Measurements from ENCODE around the gene TXLNG. TPM values are rescaled to one million over a fixed set of nuclear protein-coding genes. Genes with fewer than 3 reads are reported as not detected.

TXLNG gene
- total RNA-seq, 1 experiment from 2014 or later: 31.1 TPM

DNA sequence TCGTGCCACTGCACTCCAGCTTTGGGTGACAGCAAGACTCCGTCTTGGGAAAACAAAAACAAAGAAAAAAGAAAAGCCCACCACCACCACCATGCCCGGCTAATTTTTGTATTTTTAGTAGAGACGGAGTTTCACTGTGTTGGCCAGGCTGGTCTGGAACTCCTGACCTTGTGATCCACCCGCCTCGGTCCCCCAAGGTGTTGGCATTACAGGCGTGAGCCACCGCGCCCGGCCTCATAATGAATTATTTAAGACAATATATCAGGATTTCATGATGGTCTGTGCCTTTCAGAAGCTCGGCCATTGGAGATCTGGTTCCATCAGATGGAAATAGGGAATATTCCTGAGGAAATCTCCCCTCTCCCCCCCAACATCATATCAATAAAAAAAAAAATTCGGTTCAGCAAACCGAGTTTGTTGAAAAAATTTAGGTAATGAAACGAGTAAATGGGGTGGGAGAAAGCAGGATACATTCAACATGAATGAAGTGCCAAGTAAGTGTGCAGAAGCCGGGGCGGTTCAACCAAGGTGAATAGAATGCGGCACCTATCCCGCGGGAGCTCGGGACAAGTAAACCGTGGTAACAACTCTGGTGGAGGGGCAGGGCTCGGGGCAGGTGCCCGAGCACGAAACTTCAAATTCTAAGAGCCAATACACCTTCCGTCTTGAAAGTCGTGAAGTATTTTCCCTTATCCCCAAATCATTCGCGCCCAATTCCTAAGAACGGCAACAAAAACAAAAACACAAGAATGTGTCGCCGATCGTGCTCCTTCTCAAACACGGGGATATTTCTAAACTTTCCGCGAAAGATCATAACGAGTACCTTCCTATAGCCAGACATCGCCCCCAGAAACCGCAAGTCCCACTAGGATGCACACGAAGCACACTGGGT lies 773 bp upstream of the TXLNG start:
- POLR2A ChIA-PET: interaction anchor here (1.0 kb wide), 1 partner anchor 66 kb away, joined by 4 read pairs; the partner anchor contains the start of gene SYAP1

More for the DNA sequence above, 773 bp upstream of the TXLNG start:
- DNase-seq (ENCODE audit: low spot score) (no peak), ATAC-seq (no peak)
- H3K4me3 Mint-ChIP-seq: peak overlapping the region; percentile 96
- no peak for TF ChIP-seq ZNF423 (CRISPR knock-in tag; IDR thresholded peaks at IDR 0.05)
- TF ChIP-seq EMX1 (CRISPR knock-in tag; IDR thresholded peaks at IDR 0.05): no peak
- TF ChIP-seq FOXP1 (CRISPR knock-in tag; IDR thresholded peaks at IDR 0.05; ENCODE audit: borderline replicate concordance): no peak
- TF ChIP-seq, protein P1, sequence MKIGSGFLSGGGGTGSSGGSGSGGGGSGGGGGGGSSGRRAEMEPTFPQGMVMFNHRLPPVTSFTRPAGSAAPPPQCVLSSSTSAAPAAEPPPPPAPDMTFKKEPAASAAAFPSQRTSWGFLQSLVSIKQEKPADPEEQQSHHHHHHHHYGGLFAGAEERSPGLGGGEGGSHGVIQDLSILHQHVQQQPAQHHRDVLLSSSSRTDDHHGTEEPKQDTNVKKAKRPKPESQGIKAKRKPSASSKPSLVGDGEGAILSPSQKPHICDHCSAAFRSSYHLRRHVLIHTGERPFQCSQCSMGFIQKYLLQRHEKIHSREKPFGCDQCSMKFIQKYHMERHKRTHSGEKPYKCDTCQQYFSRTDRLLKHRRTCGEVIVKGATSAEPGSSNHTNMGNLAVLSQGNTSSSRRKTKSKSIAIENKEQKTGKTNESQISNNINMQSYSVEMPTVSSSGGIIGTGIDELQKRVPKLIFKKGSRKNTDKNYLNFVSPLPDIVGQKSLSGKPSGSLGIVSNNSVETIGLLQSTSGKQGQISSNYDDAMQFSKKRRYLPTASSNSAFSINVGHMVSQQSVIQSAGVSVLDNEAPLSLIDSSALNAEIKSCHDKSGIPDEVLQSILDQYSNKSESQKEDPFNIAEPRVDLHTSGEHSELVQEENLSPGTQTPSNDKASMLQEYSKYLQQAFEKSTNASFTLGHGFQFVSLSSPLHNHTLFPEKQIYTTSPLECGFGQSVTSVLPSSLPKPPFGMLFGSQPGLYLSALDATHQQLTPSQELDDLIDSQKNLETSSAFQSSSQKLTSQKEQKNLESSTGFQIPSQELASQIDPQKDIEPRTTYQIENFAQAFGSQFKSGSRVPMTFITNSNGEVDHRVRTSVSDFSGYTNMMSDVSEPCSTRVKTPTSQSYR (CRISPR knock-in tag; IDR thresholded peaks at IDR 0.05): no peak
- TF ChIP-seq, protein P2, sequence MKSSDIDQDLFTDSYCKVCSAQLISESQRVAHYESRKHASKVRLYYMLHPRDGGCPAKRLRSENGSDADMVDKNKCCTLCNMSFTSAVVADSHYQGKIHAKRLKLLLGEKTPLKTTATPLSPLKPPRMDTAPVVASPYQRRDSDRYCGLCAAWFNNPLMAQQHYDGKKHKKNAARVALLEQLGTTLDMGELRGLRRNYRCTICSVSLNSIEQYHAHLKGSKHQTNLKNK (CRISPR knock-in tag; IDR thresholded peaks at IDR 0.05): no peak
- TF ChIP-seq ZNF317 (CRISPR knock-in tag; IDR thresholded peaks at IDR 0.05; ENCODE audit: borderline replicate concordance, low read depth): no peak
- TF ChIP-seq, protein P3, sequence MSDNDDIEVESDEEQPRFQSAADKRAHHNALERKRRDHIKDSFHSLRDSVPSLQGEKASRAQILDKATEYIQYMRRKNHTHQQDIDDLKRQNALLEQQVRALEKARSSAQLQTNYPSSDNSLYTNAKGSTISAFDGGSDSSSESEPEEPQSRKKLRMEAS (CRISPR knock-in tag; IDR thresholded peaks at IDR 0.05): no peak
- TF ChIP-seq FOXJ3 (CRISPR knock-in tag; IDR thresholded peaks at IDR 0.05; ENCODE audit: borderline replicate concordance): no peak
- no peak for TF ChIP-seq CBFB (CRISPR knock-in tag; IDR thresholded peaks at IDR 0.05; ENCODE audit: low read depth)
- TF ChIP-seq, protein P4, sequence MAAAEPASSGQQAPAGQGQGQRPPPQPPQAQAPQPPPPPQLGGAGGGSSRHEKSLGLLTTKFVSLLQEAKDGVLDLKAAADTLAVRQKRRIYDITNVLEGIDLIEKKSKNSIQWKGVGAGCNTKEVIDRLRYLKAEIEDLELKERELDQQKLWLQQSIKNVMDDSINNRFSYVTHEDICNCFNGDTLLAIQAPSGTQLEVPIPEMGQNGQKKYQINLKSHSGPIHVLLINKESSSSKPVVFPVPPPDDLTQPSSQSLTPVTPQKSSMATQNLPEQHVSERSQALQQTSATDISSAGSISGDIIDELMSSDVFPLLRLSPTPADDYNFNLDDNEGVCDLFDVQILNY (CRISPR knock-in tag; IDR thresholded peaks at IDR 0.05): no peak
- no peak for TF ChIP-seq NFATC4 (CRISPR knock-in tag; IDR thresholded peaks at IDR 0.05)
- TF ChIP-seq, protein P5, sequence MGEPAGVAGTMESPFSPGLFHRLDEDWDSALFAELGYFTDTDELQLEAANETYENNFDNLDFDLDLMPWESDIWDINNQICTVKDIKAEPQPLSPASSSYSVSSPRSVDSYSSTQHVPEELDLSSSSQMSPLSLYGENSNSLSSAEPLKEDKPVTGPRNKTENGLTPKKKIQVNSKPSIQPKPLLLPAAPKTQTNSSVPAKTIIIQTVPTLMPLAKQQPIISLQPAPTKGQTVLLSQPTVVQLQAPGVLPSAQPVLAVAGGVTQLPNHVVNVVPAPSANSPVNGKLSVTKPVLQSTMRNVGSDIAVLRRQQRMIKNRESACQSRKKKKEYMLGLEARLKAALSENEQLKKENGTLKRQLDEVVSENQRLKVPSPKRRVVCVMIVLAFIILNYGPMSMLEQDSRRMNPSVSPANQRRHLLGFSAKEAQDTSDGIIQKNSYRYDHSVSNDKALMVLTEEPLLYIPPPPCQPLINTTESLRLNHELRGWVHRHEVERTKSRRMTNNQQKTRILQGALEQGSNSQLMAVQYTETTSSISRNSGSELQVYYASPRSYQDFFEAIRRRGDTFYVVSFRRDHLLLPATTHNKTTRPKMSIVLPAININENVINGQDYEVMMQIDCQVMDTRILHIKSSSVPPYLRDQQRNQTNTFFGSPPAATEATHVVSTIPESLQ (CRISPR knock-in tag; IDR thresholded peaks at IDR 0.05): no peak
- TF ChIP-seq, protein P6, sequence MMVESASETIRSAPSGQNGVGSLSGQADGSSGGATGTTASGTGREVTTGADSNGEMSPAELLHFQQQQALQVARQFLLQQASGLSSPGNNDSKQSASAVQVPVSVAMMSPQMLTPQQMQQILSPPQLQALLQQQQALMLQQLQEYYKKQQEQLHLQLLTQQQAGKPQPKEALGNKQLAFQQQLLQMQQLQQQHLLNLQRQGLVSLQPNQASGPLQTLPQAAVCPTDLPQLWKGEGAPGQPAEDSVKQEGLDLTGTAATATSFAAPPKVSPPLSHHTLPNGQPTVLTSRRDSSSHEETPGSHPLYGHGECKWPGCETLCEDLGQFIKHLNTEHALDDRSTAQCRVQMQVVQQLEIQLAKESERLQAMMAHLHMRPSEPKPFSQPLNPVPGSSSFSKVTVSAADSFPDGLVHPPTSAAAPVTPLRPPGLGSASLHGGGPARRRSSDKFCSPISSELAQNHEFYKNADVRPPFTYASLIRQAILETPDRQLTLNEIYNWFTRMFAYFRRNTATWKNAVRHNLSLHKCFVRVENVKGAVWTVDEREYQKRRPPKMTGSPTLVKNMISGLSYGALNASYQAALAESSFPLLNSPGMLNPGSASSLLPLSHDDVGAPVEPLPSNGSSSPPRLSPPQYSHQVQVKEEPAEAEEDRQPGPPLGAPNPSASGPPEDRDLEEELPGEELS (CRISPR knock-in tag; IDR thresholded peaks at IDR 0.05): no peak
- H3K9me3 Mint-ChIP-seq: no peaks in the 10 kb centered on the region
- CTCF ChIA-PET: no interaction called here
- no peaks in the 10 kb centered on the region for H3K27me3 Mint-ChIP-seq (ENCODE audit: low read depth)
- peaks cover 8% of the 10 kb centered on the region; the same call in 1 of the 2 replicates for H3K36me3 Mint-ChIP-seq
- peaks cover 8% of the 10 kb centered on the region for H3K4me1 Mint-ChIP-seq
- peak overlapping the region; percentile 97 for H3K27ac Mint-ChIP-seq

Measured in WTC11 (cell line).